ENCODE measurements around the gene ATAD3C. TPM values are rescaled to one million over a fixed set of nuclear protein-coding genes. Genes with fewer than 3 reads are reported as not detected.

The ATAD3C gene
- total and polyA plus RNA-seq, 7 experiments from 2014 or later: 0.61 to 2.0 (median 1.3) TPM

DNA sequence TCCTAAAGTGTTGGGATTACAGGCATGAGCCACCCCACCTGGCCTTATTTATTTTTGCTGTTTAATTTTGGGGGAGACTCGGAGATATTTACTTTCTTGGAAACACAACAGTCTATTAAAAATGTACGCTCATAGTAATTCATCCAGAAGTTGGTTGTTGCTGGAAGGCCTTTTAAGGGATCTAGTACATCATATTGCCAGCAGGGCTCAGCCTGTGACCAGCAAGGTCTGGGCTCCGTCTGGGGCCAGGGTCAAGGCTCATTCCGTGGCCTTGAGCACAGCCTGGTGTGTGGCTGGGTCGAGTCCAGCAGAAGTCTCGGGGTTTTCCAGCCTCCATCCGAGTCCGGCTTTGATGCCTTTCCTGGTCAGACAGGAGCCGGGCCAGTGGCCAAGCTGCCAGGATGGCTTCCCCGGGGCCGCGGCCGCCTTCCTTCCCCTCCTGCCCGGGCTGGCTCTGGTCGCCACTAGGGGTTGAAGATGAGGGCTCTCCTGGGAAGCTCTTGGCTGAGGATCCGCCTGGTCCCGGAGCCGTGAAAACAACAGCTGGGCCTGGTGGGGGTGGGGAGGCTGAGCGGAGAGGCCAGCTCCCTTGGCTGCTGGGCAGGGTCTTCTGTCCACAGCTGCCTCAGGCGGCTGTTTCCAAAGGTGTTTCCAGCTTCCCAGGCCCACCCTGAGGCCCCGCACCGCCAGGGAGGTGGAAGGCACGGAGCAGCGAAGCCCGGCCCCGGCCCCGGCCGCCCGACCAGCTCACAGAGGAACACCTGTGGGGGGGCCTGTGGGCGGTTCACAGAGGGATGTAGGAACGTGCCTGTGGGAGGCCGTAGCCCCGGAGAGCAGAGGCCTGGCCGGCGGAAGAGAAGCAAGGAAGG, 19.1 kb upstream of the ATAD3C start:
- Mint-ChIP-seq H3K4me3 (no peak overlapping the region), H3K27ac (no peak overlapping the region), H3K9me3 (peaks cover 0 to 4% (median 0%) of the 10 kb centered on the region in 11 donors), H3K4me1 (peaks cover 0 to 18% (median 8%) of the 10 kb centered on the region in 7 donors), H3K36me3 (no peaks in the 10 kb centered on the region), H3K27me3 (peaks cover 17 to 27% (median 20%) of the 10 kb centered on the region in 5 donors)
- no peak overlapping the region for H3K4me3 ChIP-seq (ENCODE audit: low read length)
- no peak for DNase-seq
- H3K9me3 ChIP-seq (ENCODE audit: control insufficient read depth in 2 of 3, low read length in 3 of 3): no peaks in the 10 kb centered on the region
- peaks cover 0 to 9% of the 10 kb centered on the region in 2 donors for H3K27me3 ChIP-seq (ENCODE audit: control insufficient read depth in 2 of 2, insufficient read depth in 2 of 2, low read length in 2 of 2)
- intact Hi-C loops (cut with micrococcal nuclease): no loop called here
- ATAC-seq: no peak
- peaks cover 0 to 4% of the 10 kb centered on the region in 2 donors for H3K4me1 ChIP-seq (ENCODE audit: control insufficient read depth in 2 of 2, insufficient read depth in 2 of 2, low read length in 2 of 2)
- no peaks in the 10 kb centered on the region for H3K36me3 ChIP-seq (ENCODE audit: control insufficient read depth in 2 of 3, insufficient read depth in 3 of 3, low read length in 3 of 3)
- no peak overlapping the region for H3K27ac ChIP-seq (ENCODE audit: low read depth, low read length)
- CTCF ChIA-PET: interaction anchor here (1.8 kb wide), 1 partner anchor 11 kb away, joined by 4 read pairs; no protein-coding TSS in a partner anchor
- POLR2A ChIA-PET: interaction anchor here (0.6 kb wide), 1 partner anchor 137 kb away, joined by 4 read pairs; no protein-coding TSS in a partner anchor

DNA sequence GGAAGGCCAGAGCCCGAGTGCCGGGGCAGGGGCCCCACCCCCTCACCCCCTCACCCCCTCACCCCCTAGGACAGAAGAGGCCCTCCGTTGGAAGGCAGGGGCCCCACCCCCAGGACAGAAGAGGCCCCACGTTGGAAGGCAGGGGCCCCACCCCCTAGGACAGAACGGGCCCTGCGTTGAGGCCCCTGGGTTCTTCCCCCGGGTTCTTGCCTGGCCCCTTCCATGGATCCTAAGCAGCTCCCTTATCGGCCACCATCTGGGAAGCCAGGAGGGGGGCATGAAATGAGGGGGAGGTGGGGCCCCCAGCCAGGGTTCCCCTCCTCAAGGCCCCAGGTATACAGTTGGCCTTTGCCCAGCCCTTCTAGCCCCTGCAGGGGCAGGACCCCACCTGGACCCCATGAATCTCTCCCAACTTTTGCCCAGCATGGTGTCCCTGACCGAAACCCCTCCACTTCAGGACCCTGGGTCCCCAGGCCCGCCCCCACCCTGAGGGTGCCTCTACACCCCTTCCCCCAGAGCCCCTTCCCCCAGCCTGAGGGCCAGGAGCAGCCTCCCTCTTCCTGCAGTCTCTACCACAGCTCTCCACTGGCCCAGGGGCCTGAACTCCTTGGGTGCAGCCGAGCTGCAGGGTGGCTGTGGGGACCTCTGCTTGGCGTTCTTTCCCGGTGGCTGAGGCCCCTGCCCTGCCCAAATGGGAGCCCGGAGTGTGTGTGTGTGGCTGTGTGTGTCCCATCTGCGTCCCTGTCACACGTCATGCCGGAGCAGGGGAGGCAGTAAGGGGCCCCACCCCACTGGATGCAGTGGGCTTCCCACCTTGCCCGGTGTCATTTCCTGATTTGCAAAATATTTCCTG, 18.3 kb upstream of the ATAD3C start:
- H3K27me3 Mint-ChIP-seq: peaks cover 18 to 23% (median 20%) of the 10 kb centered on the region in 5 donors
- intact Hi-C loops (cut with micrococcal nuclease): no loop called here
- Histone ChIP-seq H3K9me3 (ENCODE audit: control insufficient read depth in 2 of 3, low read length in 3 of 3) (no peaks in the 10 kb centered on the region), H3K4me3 (ENCODE audit: low read length) (no peak overlapping the region), H3K4me1 (ENCODE audit: control insufficient read depth in 2 of 2, insufficient read depth in 2 of 2, low read length in 2 of 2) (peaks cover 0 to 9% of the 10 kb centered on the region in 2 donors), H3K36me3 (ENCODE audit: control insufficient read depth in 2 of 3, insufficient read depth in 3 of 3, low read length in 3 of 3) (no peaks in the 10 kb centered on the region), H3K27ac (ENCODE audit: low read depth, low read length) (no peak overlapping the region), H3K27me3 (ENCODE audit: control insufficient read depth in 2 of 2, insufficient read depth in 2 of 2, low read length in 2 of 2) (peaks cover 0 to 10% of the 10 kb centered on the region in 2 donors)
- POLR2A ChIA-PET: interaction anchor here (0.6 to 0.8 kb wide), 2 partner anchors 10 to 136 kb away, joined by 3 to 4 read pairs; partner anchors contain the start of gene ANKRD65
- no peaks in the 10 kb centered on the region for H3K36me3 Mint-ChIP-seq
- H3K4me1 Mint-ChIP-seq: peaks cover 0 to 18% (median 8%) of the 10 kb centered on the region in 7 donors
- H3K9me3 Mint-ChIP-seq: peaks cover 0 to 4% (median 0%) of the 10 kb centered on the region in 11 donors
- DNase-seq (no peak), ATAC-seq (no peak)
- no peak overlapping the region for H3K4me3 Mint-ChIP-seq
- H3K27ac Mint-ChIP-seq: no peak overlapping the region
- CTCF ChIA-PET: interaction anchor here (1.8 kb wide), 1 partner anchor 10 kb away, joined by 4 read pairs; no protein-coding TSS in a partner anchor

DNA sequence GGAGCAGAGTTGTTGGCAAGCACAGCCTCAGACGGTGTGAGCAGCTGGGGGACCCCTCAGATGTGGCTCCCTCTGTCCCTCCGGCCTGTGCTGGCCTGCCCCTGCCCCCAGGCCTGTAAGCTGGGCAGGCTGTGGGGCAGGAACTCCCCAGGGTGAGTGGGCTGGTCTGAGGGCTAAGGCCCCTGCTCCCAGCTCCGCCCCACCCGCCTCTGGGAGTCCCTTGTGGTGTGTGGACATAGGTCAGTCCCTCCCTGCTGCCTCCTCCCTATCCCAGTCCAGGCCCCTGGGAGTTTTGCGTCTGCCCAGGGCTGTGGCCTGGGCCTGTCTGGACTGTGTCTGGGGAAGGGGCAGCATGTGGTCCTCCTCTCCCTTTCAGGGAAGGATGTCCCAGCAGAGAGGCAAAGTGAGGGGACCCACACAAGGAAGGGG, 17.6 kb upstream of the ATAD3C start:
- Mint-ChIP-seq H3K9me3 (peaks cover 0 to 4% (median 0%) of the 10 kb centered on the region in 11 donors), H3K36me3 (no peaks in the 10 kb centered on the region), H3K27me3 (peaks cover 18 to 24% (median 21%) of the 10 kb centered on the region in 5 donors), H3K27ac (no peak overlapping the region), H3K4me1 (peaks cover 0 to 20% (median 8%) of the 10 kb centered on the region in 7 donors), H3K4me3 (no peak overlapping the region)
- Histone ChIP-seq H3K27ac (ENCODE audit: low read depth, low read length) (no peak overlapping the region), H3K36me3 (ENCODE audit: control insufficient read depth in 2 of 3, insufficient read depth in 3 of 3, low read length in 3 of 3) (no peaks in the 10 kb centered on the region), H3K4me1 (ENCODE audit: control insufficient read depth in 2 of 2, insufficient read depth in 2 of 2, low read length in 2 of 2) (peaks cover 0 to 13% of the 10 kb centered on the region in 2 donors), H3K27me3 (ENCODE audit: control insufficient read depth in 2 of 2, insufficient read depth in 2 of 2, low read length in 2 of 2) (peaks cover 0 to 16% of the 10 kb centered on the region in 2 donors), H3K4me3 (ENCODE audit: low read length) (no peak overlapping the region), H3K9me3 (ENCODE audit: control insufficient read depth in 2 of 3, low read length in 3 of 3) (no peaks in the 10 kb centered on the region)
- ChIA-PET POLR2A (interaction anchor here (0.8 kb wide), 1 partner anchor 11 kb away, joined by 3 read pairs; the partner anchor contains the start of gene ANKRD65), CTCF (interaction anchor here (1.8 kb wide), 1 partner anchor 9 kb away, joined by 4 read pairs; no protein-coding TSS in a partner anchor)
- DNase-seq (no peak), ATAC-seq (no peak)
- intact Hi-C loops (cut with micrococcal nuclease): no loop called here

DNA sequence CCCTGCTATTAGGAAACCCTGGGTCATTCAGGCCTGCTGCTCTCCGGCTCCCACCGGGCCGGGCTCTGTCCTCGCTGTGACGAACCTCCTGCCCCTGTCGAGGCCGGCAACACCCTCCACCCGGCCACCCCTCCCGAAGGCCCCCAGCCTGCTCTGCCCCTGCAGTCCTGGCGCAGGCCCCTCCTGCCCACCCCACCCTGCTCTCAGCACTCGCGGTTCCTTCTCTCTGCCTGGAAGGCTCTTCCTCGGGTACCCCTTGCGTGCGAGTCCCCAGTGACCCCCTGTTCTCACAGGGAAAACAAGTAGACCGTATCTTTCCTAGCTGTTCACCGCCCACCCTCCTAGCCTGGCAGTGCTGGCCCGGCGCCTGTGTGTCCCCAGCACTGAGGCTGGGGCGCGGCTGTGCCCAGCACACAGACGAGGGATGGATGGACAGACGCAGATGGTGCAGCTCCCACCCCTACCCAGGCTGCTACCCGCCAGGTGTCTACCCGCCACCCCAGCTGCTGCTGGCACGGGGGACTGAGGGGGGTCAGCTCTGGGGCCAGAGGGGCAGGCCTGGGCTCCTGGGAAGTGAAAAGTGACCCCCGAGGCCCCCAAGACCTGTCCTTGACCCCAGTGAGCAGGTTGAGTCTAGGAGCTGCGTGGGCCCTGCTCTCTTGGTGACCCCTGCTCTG, 17.1 kb upstream of the ATAD3C start:
- H3K36me3 ChIP-seq (ENCODE audit: control insufficient read depth in 2 of 3, insufficient read depth in 3 of 3, low read length in 3 of 3): no peaks in the 10 kb centered on the region
- Mint-ChIP-seq H3K4me1 (peaks cover 0 to 20% (median 8%) of the 10 kb centered on the region in 7 donors), H3K4me3 (no peak overlapping the region), H3K27me3 (peaks cover 18 to 24% (median 21%) of the 10 kb centered on the region in 5 donors), H3K9me3 (peaks cover 0 to 4% (median 0%) of the 10 kb centered on the region in 11 donors), H3K27ac (no peak overlapping the region), H3K36me3 (no peaks in the 10 kb centered on the region)
- H3K4me1 ChIP-seq (ENCODE audit: control insufficient read depth in 2 of 2, insufficient read depth in 2 of 2, low read length in 2 of 2): peaks cover 0 to 13% of the 10 kb centered on the region in 2 donors
- no peak for DNase-seq
- peaks cover 0 to 21% of the 10 kb centered on the region in 2 donors for H3K27me3 ChIP-seq (ENCODE audit: control insufficient read depth in 2 of 2, insufficient read depth in 2 of 2, low read length in 2 of 2)
- no peak overlapping the region for H3K4me3 ChIP-seq (ENCODE audit: low read length)
- intact Hi-C loops (cut with micrococcal nuclease): no loop called here
- POLR2A ChIA-PET: no interaction called here
- no peak for ATAC-seq
- no peaks in the 10 kb centered on the region for H3K9me3 ChIP-seq (ENCODE audit: control insufficient read depth in 2 of 3, low read length in 3 of 3)
- CTCF ChIA-PET: no interaction called here
- no peak overlapping the region for H3K27ac ChIP-seq (ENCODE audit: low read depth, low read length)

DNA sequence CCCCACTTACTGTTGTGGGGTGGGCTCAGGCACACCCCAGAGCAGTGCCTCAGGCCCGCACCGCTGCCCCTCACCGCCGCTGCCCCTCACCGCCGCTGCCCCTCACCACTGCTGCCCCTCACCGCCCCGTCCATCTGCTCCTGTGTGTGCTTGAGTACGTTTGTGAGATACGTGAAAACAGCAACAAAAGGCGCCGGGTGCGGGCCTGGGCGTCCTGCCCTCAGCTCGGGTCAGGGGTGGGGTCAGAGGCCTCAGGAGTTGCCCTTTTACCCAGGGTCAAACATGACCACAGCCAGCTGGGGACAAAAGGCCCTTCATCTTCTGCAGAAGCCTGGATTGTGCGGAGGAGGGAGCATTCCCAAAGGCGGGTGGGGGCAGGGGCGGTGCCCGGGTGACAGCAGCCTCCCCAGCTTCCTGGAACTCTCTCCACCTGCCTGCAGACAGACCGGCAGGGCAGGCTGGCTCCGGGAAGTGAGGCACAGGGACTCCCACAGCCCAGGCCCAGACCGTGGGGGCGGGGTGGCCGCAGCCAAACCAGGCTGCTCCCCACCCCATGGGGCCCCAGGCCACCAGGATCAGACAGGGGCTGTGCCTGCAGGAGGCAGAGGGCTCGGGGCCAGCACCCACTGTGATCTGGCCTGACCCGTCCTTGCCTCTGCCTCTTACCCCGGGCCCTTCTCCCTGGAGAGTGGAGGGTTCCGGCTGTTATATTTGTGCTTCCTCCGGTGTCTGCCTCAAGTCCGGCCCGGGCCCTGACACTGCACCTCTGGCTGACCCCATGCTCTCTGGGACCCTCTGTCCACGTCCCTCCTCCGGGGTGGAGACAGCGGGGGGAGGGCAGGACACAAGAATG, 16.3 kb upstream of the ATAD3C start:
- Mint-ChIP-seq H3K27me3 (peaks cover 18 to 24% (median 21%) of the 10 kb centered on the region in 5 donors), H3K27ac (no peak overlapping the region), H3K4me1 (peaks cover 0 to 20% (median 8%) of the 10 kb centered on the region in 7 donors), H3K4me3 (no peak overlapping the region), H3K36me3 (no peaks in the 10 kb centered on the region), H3K9me3 (peaks cover 0 to 4% (median 0%) of the 10 kb centered on the region in 11 donors)
- Histone ChIP-seq H3K36me3 (ENCODE audit: control insufficient read depth in 2 of 3, insufficient read depth in 3 of 3, low read length in 3 of 3) (no peaks in the 10 kb centered on the region), H3K9me3 (ENCODE audit: control insufficient read depth in 2 of 3, low read length in 3 of 3) (no peaks in the 10 kb centered on the region), H3K27me3 (ENCODE audit: control insufficient read depth in 2 of 2, insufficient read depth in 2 of 2, low read length in 2 of 2) (peaks cover 0 to 28% of the 10 kb centered on the region in 2 donors), H3K4me3 (ENCODE audit: low read length) (no peak overlapping the region), H3K27ac (ENCODE audit: low read depth, low read length) (no peak overlapping the region), H3K4me1 (ENCODE audit: control insufficient read depth in 2 of 2, insufficient read depth in 2 of 2, low read length in 2 of 2) (peaks cover 0 to 13% of the 10 kb centered on the region in 2 donors)
- ATAC-seq (no peak), DNase-seq (no peak)
- ChIA-PET POLR2A (no interaction called here), CTCF (no interaction called here)
- intact Hi-C loops (cut with micrococcal nuclease): no loop called here
